Measurements from ENCODE around the gene POLR2B. TPM values are rescaled to one million over a fixed set of nuclear protein-coding genes. Genes with fewer than 3 reads are reported as not detected.

POLR2B gene
- total RNA-seq, 1 experiment from 2014 or later = 129 TPM

DNA sequence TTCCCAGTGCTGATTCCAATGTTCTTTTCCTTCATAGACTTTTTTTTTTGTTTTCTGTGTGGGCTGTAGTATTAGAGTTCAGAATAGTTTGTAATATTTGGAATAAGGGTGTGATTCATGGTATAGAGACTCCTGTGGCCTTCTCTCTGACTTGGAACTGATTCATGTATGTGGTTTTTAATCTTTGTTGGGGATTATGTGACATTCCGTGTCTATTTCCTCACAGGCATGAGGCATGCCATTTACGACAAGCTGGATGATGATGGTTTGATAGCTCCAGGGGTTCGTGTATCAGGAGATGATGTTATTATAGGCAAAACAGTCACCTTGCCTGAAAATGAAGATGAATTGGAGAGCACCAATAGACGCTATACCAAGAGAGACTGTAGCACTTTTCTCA lies 44.4 kb downstream of the POLR2B start:
- intact Hi-C loops (cut with micrococcal nuclease) = no loop called here
- Histone ChIP-seq H3K36me3 (ENCODE audit: control insufficient read depth in 1 of 2, insufficient read depth in 2 of 2, low read length in 2 of 2) (peaks cover 59 to 61% of the 10 kb centered on the region in 2 experiments), H3K27ac (ENCODE audit: low read depth, low read length) (no peak overlapping the region), H3K79me2 (ENCODE audit: insufficient read depth, low read length) (peaks cover 9% of the 10 kb centered on the region), H4K20me1 (ENCODE audit: insufficient read depth) (no peaks in the 10 kb centered on the region; the same call in 1 of the 2 replicates), H3K4me3 (replicated peaks in 1 of 2; ENCODE audit: low read depth in 1 of 2, low read length in 2 of 2) (no peak overlapping the region), H3K9me2 (ENCODE audit: insufficient read depth) (no peaks in the 10 kb centered on the region), H3K27me3 (ENCODE audit: insufficient read depth, low read length) (no peaks in the 10 kb centered on the region), H3K9ac (ENCODE audit: low read length) (no peak overlapping the region), H3K9me3 (ENCODE audit: control insufficient read depth in 1 of 2, insufficient read depth in 1 of 2, low read depth in 1 of 2, low read length in 2 of 2) (no peaks in the 10 kb centered on the region), H3K4me1 (ENCODE audit: control insufficient read depth in 1 of 2, insufficient read depth in 2 of 2, low read length in 2 of 2) (no peaks in the 10 kb centered on the region), H3K4me2 (ENCODE audit: low read length) (no peak overlapping the region), H2AFZ (ENCODE audit: low read depth, low read length, poor library complexity, severe bottlenecking) (no peak overlapping the region)
- BruUV-seq (replicated peaks) = no TSS peak
- POLR2A ChIA-PET = no interaction called here
- TF ChIP-seq ZFX (IDR thresholded peaks at IDR 0.05) = no peak
- RAD21 ChIA-PET (ENCODE audit: low non-redundant PET in 1 of 2, low total read pairs in 2 of 2, uncharacterized antibody in 2 of 2, unreplicated experiment in 2 of 2) = no interaction called here
- ATAC-seq (no peak), DNase-seq (ENCODE audit: low read depth, low spot score) (no peak)
- CTCF ChIA-PET = no interaction called here

DNA sequence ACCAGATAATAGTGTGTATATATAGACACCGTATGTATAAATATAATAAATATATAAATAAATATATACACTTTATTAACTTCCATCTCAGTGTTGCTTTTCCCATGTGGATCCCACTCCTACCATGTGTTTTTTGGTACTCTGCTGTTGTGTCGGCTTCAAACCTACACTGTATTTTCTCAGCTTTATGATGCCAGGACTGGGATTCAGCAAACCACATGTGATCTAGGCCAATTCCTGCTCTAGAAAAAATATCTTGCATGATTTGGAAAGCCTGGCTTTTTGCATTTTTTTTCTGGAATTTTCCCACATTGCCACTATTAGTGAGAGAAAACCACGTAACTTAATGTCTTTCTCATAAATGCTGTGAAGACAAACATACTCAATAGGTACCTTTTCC lies 55.8 kb downstream of the POLR2B start:
- Histone ChIP-seq H3K27me3 (ENCODE audit: insufficient read depth, low read length) (no peaks in the 10 kb centered on the region), H3K4me1 (ENCODE audit: control insufficient read depth in 1 of 2, insufficient read depth in 2 of 2, low read length in 2 of 2) (0 out of 4 replicates have a peak, but pooled peaks cover 3 to 4% of the 10 kb centered on the region in 2 experiments), H3K79me2 (ENCODE audit: insufficient read depth, low read length) (no peaks in the 10 kb centered on the region), H3K4me3 (replicated peaks in 1 of 2; ENCODE audit: low read depth in 1 of 2, low read length in 2 of 2) (no peak overlapping the region), H3K9me2 (ENCODE audit: insufficient read depth) (no peaks in the 10 kb centered on the region), H3K9me3 (ENCODE audit: control insufficient read depth in 1 of 2, insufficient read depth in 1 of 2, low read depth in 1 of 2, low read length in 2 of 2) (no peaks in the 10 kb centered on the region), H3K4me2 (ENCODE audit: low read length) (no peak overlapping the region), H3K36me3 (ENCODE audit: control insufficient read depth in 1 of 2, insufficient read depth in 2 of 2, low read length in 2 of 2) (peaks cover 6 to 15% of the 10 kb centered on the region in 2 experiments; a peak in 3 of 4 replicates), H4K20me1 (ENCODE audit: insufficient read depth) (0 out of 2 replicates have a peak, but pooled peaks cover 3% of the 10 kb centered on the region), H2AFZ (ENCODE audit: low read depth, low read length, poor library complexity, severe bottlenecking) (no peak overlapping the region), H3K9ac (ENCODE audit: low read length) (no peak overlapping the region), H3K27ac (ENCODE audit: low read depth, low read length) (no peak overlapping the region)
- ATAC-seq (no peak), DNase-seq (ENCODE audit: low read depth, low spot score) (no peak)
- BruUV-seq (replicated peaks) = no TSS peak
- intact Hi-C loops (cut with micrococcal nuclease) = no loop called here
- ChIA-PET POLR2A (interaction anchor here (2.2 kb wide), 1 partner anchor 57 kb away, joined by 8 read pairs; the partner anchor contains the start of gene NOA1), RAD21 (ENCODE audit: low non-redundant PET in 1 of 2, low total read pairs in 2 of 2, uncharacterized antibody in 2 of 2, unreplicated experiment in 2 of 2) (no interaction called here), CTCF (interaction anchor here (1.4 kb wide), 1 partner anchor 128 kb away, joined by 4 read pairs; no protein-coding TSS in a partner anchor)
- TF ChIP-seq RAD21 (IDR thresholded peaks at IDR 0.05; ENCODE audit: low read depth) (no peak), EZH2 (IDR thresholded peaks at IDR 0.05) (no peak), YY1 (IDR thresholded peaks at IDR 0.05; ENCODE audit: extremely low read depth, insufficient replicate concordance, low read depth, low read length) (no peak), ELF1 (IDR thresholded peaks at IDR 0.05; ENCODE audit: borderline replicate concordance, low read depth) (no peak), SRF (IDR thresholded peaks at IDR 0.05; ENCODE audit: low read depth) (no peak), EZH2phosphoT487 (IDR thresholded peaks at IDR 0.05; ENCODE audit: borderline replicate concordance) (no peak), POLR2A (IDR thresholded peaks at IDR 0.05; ENCODE audit: borderline replicate concordance, extremely low read depth, insufficient read depth, insufficient read length) (no peak), JUND (IDR thresholded peaks at IDR 0.05) (no peak), EGR1 (IDR thresholded peaks at IDR 0.05; ENCODE audit: low read depth) (no peak), POLR2AphosphoS5 (IDR thresholded peaks at IDR 0.05; ENCODE audit: low read depth, low read length) (no peak), ZNF274 (IDR thresholded peaks at IDR 0.05; ENCODE audit: low read depth, low read length) (no peak), TCF7L2 (IDR thresholded peaks at IDR 0.05; ENCODE audit: borderline replicate concordance, extremely low read depth, insufficient read depth, insufficient read length) (no peak), CBX3 (IDR thresholded peaks at IDR 0.05; ENCODE audit: low read depth) (no peak)
- TF ChIP-seq, protein P1, sequence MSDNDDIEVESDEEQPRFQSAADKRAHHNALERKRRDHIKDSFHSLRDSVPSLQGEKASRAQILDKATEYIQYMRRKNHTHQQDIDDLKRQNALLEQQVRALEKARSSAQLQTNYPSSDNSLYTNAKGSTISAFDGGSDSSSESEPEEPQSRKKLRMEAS (IDR thresholded peaks at IDR 0.05) = no peak
- TF ChIP-seq, protein P2, sequence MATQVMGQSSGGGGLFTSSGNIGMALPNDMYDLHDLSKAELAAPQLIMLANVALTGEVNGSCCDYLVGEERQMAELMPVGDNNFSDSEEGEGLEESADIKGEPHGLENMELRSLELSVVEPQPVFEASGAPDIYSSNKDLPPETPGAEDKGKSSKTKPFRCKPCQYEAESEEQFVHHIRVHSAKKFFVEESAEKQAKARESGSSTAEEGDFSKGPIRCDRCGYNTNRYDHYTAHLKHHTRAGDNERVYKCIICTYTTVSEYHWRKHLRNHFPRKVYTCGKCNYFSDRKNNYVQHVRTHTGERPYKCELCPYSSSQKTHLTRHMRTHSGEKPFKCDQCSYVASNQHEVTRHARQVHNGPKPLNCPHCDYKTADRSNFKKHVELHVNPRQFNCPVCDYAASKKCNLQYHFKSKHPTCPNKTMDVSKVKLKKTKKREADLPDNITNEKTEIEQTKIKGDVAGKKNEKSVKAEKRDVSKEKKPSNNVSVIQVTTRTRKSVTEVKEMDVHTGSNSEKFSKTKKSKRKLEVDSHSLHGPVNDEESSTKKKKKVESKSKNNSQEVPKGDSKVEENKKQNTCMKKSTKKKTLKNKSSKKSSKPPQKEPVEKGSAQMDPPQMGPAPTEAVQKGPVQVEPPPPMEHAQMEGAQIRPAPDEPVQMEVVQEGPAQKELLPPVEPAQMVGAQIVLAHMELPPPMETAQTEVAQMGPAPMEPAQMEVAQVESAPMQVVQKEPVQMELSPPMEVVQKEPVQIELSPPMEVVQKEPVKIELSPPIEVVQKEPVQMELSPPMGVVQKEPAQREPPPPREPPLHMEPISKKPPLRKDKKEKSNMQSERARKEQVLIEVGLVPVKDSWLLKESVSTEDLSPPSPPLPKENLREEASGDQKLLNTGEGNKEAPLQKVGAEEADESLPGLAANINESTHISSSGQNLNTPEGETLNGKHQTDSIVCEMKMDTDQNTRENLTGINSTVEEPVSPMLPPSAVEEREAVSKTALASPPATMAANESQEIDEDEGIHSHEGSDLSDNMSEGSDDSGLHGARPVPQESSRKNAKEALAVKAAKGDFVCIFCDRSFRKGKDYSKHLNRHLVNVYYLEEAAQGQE (IDR thresholded peaks at IDR 0.05; ENCODE audit: low read depth) = no peak
- TF ChIP-seq, protein P3, sequence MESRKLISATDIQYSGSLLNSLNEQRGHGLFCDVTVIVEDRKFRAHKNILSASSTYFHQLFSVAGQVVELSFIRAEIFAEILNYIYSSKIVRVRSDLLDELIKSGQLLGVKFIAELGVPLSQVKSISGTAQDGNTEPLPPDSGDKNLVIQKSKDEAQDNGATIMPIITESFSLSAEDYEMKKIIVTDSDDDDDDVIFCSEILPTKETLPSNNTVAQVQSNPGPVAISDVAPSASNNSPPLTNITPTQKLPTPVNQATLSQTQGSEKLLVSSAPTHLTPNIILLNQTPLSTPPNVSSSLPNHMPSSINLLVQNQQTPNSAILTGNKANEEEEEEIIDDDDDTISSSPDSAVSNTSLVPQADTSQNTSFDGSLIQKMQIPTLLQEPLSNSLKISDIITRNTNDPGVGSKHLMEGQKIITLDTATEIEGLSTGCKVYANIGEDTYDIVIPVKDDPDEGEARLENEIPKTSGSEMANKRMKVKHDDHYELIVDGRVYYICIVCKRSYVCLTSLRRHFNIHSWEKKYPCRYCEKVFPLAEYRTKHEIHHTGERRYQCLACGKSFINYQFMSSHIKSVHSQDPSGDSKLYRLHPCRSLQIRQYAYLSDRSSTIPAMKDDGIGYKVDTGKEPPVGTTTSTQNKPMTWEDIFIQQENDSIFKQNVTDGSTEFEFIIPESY (IDR thresholded peaks at IDR 0.05; ENCODE audit: extremely low read depth, insufficient replicate concordance, low read length) = no peak
